ENCODE measurements around the gene ABCB11.

- TF ChIP-seq POLR2AphosphoS5 (IDR thresholded peaks at IDR 0.05; ENCODE audit: low read depth, low read length) (no peak), POLR2A (IDR thresholded peaks at IDR 0.05; ENCODE audit: low read depth, low read length) (no peak), SPI1 (IDR thresholded peaks at IDR 0.05; ENCODE audit: low read depth, low read length) (no peak), PAX5 (IDR thresholded peaks at IDR 0.05; ENCODE audit: insufficient read depth, low read length, severe bottlenecking) (no peak), TAF1 (IDR thresholded peaks at IDR 0.05; ENCODE audit: low read depth, low read length) (no peak)
Measured at GRCh38 chr2:169035887-169036286, 4.8 kb upstream of the ABCB11 start.

Measured in GM12891 (cell line).